GM21390 (cell line): ENCODE data around the gene HSPH1.
"Not testable (repeated sequence)": the region's sequence is repeated elsewhere in the genome, so short reads cannot be mapped to it uniquely, and the experiment has no call there.

Experiments used
- ATAC-seq: cut with Tn5 transposase; IDR thresholded peaks from one replicate; pipeline ENCODE4 v1.9.1; 2021; ENCODE audit not compliant: unreplicated experiment

Gene HSPH1

GRCh38 chr13:31177813-31178495 is 16.2 kb upstream of the HSPH1 start:
- not testable (repeated sequence) for ATAC-seq

DNA sequence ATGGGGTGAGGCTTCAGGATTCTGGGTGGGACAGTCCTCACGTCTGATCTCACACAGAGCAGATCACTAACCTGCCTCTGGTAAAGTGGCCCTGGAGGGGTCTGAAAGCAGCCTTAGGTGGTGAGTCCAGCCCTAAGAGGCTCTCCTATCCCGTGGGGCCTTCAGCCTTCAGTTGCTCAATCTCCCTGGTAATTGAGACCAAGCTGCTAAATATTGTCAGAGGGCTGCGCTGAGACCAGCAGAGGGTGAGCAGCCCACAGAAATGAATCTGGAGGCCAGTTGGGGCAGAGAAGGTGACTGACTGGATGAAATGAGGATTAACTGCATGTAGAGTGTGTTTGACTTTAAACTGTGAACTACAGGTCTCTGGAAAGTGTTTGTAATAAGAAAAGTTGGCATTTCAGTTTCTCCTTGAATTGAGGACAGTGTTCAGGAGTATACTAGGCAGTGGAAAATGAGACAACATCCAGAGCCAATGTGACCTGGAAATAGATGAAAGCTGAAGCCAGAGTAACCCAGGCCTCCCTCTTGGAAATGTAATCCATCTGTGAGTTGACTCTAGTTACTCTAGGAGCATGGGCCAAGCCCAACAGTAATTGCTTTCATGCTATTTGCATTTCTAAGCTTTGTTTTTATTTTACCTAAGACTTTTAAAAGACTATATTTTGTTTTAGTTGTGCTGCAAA is 14.3 kb upstream of the HSPH1 start:
- no peak for ATAC-seq

DNA sequence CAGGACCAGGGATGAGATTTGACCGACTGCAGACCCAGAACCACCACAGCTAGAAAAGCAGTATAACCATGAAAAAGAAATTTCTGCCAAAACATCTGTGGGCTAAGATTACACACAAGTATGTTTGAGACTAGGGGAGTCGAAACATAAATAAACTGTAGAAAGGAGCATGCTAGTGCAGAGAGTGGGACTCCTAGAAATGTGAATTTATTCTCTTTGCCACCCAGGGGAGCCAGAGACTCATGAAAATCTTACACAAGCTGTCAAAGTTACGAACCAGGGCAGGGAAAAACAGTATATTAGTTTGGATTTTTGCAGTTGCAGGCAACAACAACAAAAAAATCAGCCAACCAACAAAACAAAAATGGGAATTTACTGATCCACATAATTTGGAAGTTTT is 12.3 kb upstream of the HSPH1 start:
- ATAC-seq = no peak

- ATAC-seq = no peak
These were observed 10.8 kb upstream of the HSPH1 start for GRCh38 chr13:31172535-31172934.

DNA sequence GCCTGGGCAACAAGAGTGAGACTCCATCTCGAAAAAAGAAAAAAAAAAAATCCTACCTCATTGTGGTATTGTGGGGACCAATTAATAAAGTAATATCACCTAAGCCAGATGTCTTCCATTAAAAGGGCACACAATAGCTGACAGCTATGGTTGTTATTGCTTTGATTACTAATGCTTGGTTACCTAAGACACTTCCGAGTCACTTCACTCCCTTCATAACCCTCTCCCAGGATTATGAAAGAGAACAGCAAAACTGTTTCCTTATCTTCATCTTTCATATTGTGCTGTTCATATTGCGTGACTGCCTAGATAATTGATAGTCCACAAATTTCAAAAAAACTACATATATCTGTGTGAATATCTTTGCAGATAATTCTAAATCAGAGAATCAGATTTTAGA is 10.3 kb upstream of the HSPH1 start:
- ATAC-seq = no peak

- ATAC-seq = no peak
These were observed 7.0 kb upstream of the HSPH1 start for GRCh38 chr13:31168736-31169135.

GRCh38 chr13:31168166-31168565 is 6.5 kb upstream of the HSPH1 start:
- peak; percentile 53 for ATAC-seq

DNA sequence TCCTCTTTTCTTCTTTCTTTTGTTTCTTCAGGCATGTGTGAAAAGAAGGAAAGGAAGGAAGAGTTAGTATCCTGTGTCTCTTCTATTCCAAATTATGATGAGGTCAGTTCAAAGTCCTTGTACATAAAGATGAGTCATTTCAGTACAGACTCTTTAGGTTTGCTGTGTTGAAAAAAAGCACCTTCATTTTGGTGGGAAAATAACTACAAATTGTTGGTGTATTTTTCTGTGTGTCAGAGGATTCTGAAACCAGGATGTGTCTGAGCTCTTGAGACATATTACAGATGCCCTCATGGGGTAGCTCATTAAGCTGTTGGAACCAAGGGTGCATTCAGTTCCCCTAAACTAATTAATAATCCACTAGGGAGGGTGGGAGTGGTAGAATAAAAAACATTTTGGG is 5.8 kb upstream of the HSPH1 start:
- ATAC-seq = no peak

DNA sequence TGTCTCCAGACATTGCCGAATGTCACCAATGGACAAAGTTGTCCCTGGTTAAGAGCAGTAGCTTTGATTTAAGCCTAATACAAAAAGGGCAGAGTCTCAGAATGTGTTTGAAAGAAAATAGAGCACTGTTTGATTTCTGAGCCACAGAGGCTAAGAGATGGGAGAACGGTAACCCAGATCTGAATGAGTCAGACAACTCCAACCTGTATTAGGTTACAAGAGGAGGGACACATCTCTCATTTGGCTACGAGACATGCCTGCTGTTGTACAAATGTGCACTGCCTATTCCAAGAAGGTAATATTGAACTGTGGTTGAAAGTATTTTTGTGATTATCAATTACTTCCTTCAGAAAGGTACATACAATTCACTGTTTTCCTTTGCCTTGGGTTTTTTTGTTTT is 4.9 kb upstream of the HSPH1 start:
- ATAC-seq = no peak

GRCh38 chr13:31162151-31163008 is 676 bp upstream of the HSPH1 start:
- ATAC-seq = peak; percentile 78

DNA sequence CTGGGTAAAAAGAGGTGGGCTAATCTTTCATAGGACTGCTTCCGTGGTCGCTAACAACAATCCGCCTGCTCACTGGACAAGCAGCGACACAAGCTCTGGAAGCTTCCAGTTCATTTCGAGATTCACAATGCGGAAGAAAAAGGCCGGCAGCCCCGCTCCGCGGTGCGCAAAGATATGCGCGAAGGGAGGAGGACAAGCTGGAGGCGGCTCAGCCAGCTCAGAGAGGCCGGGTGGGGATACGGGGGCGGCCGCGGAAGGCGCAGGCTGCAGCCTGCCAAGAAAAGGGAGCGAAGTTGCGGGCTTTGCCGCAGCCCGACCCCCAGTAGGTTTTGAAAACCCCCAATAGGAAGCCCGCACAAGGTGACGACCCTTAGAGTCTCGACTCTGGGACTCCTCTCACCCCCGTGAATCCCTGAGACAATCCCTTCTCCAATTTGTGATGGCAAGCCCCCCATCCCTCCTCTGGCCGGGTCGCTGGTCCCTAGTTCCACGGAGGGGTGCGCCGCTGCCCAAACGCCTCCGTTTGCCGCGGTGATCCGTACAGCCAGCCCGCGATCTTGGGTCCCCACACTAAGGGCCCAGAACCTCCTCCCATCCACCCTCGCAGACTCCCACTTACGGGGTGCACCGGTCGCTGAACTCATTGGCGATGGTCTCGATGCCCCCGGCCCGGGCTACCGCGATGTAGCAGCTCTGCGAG is 697 bp downstream of the HSPH1 start:
- ATAC-seq = peak; percentile 26

DNA sequence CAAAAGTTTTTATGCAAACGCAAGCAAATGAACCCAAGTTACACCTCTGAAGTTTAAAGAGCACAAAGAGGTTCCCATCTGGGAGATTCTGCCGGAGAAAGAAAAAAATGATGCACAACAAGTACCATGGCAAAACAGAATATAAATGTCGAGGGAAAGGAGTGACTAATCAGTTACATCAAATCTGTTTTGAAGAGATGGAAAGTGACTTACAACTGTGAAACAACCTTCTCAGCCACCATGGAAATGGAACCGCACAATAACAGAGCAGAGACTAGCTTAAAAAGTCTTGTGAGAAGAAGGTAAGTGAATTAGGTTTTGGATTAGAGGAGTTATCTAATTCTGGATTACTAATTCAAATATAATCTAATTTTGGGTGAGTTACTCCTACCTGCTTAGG is 2.4 kb downstream of the HSPH1 start:
- ATAC-seq = no peak

- ATAC-seq = no peak
These were observed 6.8 kb downstream of the HSPH1 start for GRCh38 chr13:31154939-31155338.

DNA sequence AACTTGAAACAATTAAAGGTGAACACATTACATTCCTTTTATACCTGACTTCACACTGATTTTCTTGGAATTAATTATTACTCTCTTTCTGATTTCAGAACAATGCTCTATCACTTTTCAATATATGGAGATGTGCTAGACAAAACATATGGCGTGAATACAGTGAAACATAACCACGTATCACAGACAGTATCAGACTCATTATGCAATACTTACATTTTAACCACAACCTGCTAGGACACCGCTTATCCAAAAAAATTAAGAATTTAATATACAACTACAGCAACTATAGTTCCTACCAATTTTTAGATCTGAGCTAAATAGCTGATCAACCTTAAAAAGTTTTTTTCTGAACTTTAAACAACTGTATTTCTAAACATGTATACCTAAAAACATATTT is 9.9 kb downstream of the HSPH1 start:
- no peak for ATAC-seq

DNA sequence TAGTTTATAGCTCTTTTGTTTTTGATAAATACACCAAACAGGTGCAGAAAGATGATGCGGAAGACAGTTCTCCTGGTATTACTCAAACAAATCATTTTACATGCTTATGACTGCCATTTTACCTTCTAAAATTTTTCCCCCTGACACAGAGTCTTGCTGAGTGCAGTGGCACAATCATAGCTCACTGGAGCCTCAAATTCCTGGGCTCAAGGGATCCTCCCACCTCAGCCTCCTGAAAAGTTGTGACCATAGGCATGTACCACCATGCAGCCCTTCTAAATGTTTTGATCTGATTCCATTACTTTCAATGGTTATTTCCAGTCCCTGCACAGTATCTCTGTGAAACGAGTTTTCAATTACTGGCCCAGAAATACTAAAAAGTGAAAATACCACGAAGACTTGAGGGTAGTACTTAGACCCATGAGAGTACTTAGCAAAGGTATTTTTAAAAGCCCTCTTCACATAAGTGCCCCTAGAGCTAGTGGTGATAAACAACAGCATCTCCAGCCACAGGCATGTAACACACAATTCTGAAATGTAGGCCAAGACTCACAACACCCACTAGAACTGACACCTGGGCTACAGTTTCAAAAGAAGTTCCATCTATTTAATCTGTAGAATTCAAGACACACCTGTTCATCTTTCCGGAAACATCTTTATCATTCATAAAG is 11.3 kb downstream of the HSPH1 start:
- ATAC-seq = no peak

- ATAC-seq = no peak
These were observed 12.1 kb downstream of the HSPH1 start for GRCh38 chr13:31149604-31150003.

GRCh38 chr13:31145417-31145816 is 16.3 kb downstream of the HSPH1 start:
- ATAC-seq = no peak

GRCh38 chr13:31138515-31138914 is 23.2 kb downstream of the HSPH1 start:
- no peak for ATAC-seq

- no peak for ATAC-seq
These were observed 25.0 kb downstream of the HSPH1 start for GRCh38 chr13:31136724-31137123.

GRCh38 chr13:31134039-31134711 is 27.5 kb downstream of the HSPH1 start:
- ATAC-seq = no peak
